ENCODE data around the gene NUDT1.
A peak's percentile ranks its signal among the peaks of the same experiment; 100 is the strongest.

The NUDT1 gene

GRCh38 chr7:2271273-2272026, 29.4 kb downstream of the NUDT1 start:
- DNase-seq: no peak

- no peak for DNase-seq
These were observed 30.0 kb downstream of the NUDT1 start for GRCh38 chr7:2272031-2272430.

- DNase-seq: no peak
These were observed 31.8 kb downstream of the NUDT1 start for GRCh38 chr7:2273866-2274265.

GRCh38 chr7:2274666-2275065, 32.6 kb downstream of the NUDT1 start:
- no peak for DNase-seq

GRCh38 chr7:2275101-2275500, 33.1 kb downstream of the NUDT1 start:
- no peak for DNase-seq

- no peak for DNase-seq
These were observed 34.1 kb downstream of the NUDT1 start for GRCh38 chr7:2276107-2276506.

GRCh38 chr7:2278026-2278425, 36.0 kb downstream of the NUDT1 start:
- no peak for DNase-seq

- no peak for DNase-seq
These were observed 37.9 kb downstream of the NUDT1 start for GRCh38 chr7:2279896-2280295.

GRCh38 chr7:2280424-2280823, 38.4 kb downstream of the NUDT1 start:
- DNase-seq: no peak

GRCh38 chr7:2281541-2281940, 39.5 kb downstream of the NUDT1 start:
- peak; percentile 52 for DNase-seq

GRCh38 chr7:2282185-2282751, 40.2 kb downstream of the NUDT1 start:
- DNase-seq: no peak

GRCh38 chr7:2283074-2283473, 41.0 kb downstream of the NUDT1 start:
- no peak for DNase-seq

GRCh38 chr7:2287745-2288144, 45.7 kb downstream of the NUDT1 start:
- no peak for DNase-seq

GRCh38 chr7:2288503-2288902, 46.5 kb downstream of the NUDT1 start:
- DNase-seq: no peak

GRCh38 chr7:2289111-2289586, 47.1 kb downstream of the NUDT1 start:
- DNase-seq: no peak

GRCh38 chr7:2289621-2290020, 47.6 kb downstream of the NUDT1 start:
- no peak for DNase-seq

- DNase-seq: no peak
These were observed 48.9 kb downstream of the NUDT1 start for GRCh38 chr7:2290877-2291276.

GRCh38 chr7:2295936-2296620, 54.1 kb downstream of the NUDT1 start:
- DNase-seq: no peak

GRCh38 chr7:2296832-2297231, 54.8 kb downstream of the NUDT1 start:
- DNase-seq: no peak

- DNase-seq: peak; percentile 75
These were observed 57.3 kb downstream of the NUDT1 start for GRCh38 chr7:2299131-2299829.

- no peak for DNase-seq
These were observed 58.0 kb downstream of the NUDT1 start for GRCh38 chr7:2299870-2300512.

Data from fibroblast of skin of right quadriceps (primary cell).